ENCODE data around the gene RYR2. TPM values are rescaled to one million over a fixed set of nuclear protein-coding genes. Genes with fewer than 3 reads are reported as not detected.
A peak's percentile ranks its signal among the peaks of the same experiment; 100 is the strongest.

RYR2 gene
- total RNA-seq, 4 donors from 2014 or later: 0.13 to 2.5 (median 0.88) TPM

DNA sequence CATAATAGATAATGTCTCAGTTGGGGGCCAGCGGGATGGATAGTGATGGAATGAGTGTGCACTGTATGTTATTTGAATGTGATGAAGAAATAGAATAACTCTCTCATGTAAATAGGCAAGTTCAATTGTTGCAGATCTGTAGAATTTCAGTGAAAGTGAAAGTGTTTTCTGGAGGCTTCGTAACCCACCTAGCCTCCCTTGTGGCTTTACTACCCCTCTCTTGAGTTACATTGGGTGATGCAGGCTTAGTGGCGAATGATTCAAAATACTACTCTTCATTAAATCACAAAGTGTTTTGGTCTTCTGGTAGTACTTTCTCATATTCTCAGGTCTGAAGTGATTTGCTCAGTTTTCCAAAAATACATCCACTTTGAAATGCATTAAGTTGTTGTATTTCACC, 436.9 kb downstream of the RYR2 start:
- Histone ChIP-seq H3K9me3 (no peaks in the 10 kb centered on the region), H3K27me3 (no peaks in the 10 kb centered on the region), H3K36me3 (no peaks in the 10 kb centered on the region), H3K27ac (no peak overlapping the region), H3K4me3 (no peak overlapping the region), H3K4me1 (no peaks in the 10 kb centered on the region)
- TF ChIP-seq, protein P1, sequence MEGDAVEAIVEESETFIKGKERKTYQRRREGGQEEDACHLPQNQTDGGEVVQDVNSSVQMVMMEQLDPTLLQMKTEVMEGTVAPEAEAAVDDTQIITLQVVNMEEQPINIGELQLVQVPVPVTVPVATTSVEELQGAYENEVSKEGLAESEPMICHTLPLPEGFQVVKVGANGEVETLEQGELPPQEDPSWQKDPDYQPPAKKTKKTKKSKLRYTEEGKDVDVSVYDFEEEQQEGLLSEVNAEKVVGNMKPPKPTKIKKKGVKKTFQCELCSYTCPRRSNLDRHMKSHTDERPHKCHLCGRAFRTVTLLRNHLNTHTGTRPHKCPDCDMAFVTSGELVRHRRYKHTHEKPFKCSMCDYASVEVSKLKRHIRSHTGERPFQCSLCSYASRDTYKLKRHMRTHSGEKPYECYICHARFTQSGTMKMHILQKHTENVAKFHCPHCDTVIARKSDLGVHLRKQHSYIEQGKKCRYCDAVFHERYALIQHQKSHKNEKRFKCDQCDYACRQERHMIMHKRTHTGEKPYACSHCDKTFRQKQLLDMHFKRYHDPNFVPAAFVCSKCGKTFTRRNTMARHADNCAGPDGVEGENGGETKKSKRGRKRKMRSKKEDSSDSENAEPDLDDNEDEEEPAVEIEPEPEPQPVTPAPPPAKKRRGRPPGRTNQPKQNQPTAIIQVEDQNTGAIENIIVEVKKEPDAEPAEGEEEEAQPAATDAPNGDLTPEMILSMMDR (IDR thresholded peaks at IDR 0.05): no peak
- TF ChIP-seq POLR2A (IDR thresholded peaks at IDR 0.05): no peak
- no peak for DNase-seq

DNA sequence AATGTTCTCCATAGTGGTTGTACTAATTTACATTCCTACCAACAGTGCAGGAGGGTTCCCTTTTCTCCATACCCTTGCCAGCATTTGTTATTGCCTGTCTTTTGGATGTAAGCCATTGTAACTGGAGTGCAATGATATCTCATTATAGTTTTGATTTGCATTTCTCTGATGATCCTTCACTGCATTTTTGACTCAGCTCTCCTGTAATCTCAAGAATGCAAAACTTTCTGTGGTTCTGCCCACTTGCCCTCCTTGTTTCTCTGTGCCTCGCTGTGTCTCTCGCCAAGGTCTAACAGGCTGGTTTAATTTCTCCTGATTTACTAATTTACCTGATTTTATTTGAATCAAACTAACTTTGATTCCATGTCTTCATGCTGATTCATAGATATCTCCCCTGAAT, 440.8 kb downstream of the RYR2 start:
- TF ChIP-seq, protein P1 (IDR thresholded peaks at IDR 0.05): no peak
- TF ChIP-seq POLR2A (IDR thresholded peaks at IDR 0.05): no peak
- Histone ChIP-seq H3K27ac (no peak overlapping the region), H3K4me1 (no peaks in the 10 kb centered on the region), H3K27me3 (no peaks in the 10 kb centered on the region), H3K4me3 (no peak overlapping the region), H3K9me3 (no peaks in the 10 kb centered on the region), H3K36me3 (no peaks in the 10 kb centered on the region)
- DNase-seq: no peak

DNA sequence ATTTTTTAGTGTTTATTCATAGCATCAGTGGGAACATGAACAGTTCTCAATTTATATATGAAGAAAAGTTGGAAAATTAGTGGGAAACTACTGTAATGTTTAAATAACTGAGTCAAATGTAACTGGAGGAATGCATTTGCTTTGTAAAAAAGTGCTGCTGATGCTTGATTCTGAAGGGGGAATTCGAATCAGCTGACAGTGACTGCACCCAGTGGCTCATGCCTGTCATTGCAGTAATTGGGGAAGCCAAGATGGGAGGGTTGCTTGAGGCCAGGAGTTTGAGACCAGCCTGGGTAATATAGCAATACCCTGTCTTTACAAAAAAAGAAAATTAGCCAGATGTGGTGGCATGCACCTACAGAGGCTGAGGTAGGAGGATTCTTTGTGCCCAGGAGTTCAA, 450.4 kb downstream of the RYR2 start:
- Histone ChIP-seq H3K4me3 (no peak overlapping the region), H3K27ac (no peak overlapping the region), H3K9me3 (no peaks in the 10 kb centered on the region), H3K4me1 (no peaks in the 10 kb centered on the region), H3K27me3 (no peaks in the 10 kb centered on the region), H3K36me3 (no peaks in the 10 kb centered on the region)
- TF ChIP-seq, protein P1 (IDR thresholded peaks at IDR 0.05): peak in 1 of 6 experiments; percentile 15
- TF ChIP-seq POLR2A (IDR thresholded peaks at IDR 0.05): no peak
- no peak for DNase-seq

DNA sequence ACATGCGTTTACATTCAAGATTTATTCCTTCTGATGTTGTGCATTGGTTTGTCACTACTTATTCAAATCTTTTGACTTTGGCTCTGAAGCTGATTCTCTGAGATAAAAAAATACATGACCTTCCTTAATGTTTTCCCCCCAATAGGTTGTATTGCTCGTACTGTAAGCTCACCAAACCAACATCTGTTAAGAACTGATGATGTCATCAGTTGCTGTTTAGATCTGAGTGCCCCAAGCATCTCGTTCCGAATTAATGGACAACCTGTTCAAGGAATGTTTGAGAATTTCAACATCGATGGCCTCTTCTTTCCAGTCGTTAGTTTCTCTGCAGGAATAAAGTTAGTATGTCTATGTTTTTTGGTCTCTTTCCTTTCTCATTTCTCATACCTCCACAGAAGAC, 458.6 kb downstream of the RYR2 start:
- H3K36me3 ChIP-seq: no peaks in the 10 kb centered on the region
- H3K27me3 ChIP-seq: no peaks in the 10 kb centered on the region
- TF ChIP-seq POLR2A (IDR thresholded peaks at IDR 0.05): no peak
- TF ChIP-seq, protein P1 (IDR thresholded peaks at IDR 0.05): no peak
- H3K9me3 ChIP-seq: no peaks in the 10 kb centered on the region
- H3K4me3 ChIP-seq: no peak overlapping the region
- DNase-seq: no peak
- H3K27ac ChIP-seq: no peak overlapping the region
- H3K4me1 ChIP-seq: no peaks in the 10 kb centered on the region

DNA sequence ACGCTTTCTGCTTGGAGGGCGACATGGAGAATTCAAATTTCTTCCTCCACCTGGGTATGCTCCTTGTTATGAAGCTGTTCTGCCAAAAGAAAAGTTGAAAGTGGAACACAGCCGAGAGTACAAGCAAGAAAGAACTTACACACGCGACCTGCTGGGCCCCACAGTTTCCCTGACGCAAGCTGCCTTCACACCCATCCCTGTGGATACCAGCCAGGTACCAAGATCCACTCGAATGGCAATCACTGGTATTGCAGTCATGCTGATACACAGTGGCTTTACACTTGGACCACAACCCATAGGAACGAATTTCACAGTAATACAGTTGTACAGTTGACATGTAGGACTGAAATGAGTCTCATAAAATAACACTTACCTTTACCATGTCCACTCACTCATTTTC, 461.3 kb downstream of the RYR2 start:
- H3K36me3 ChIP-seq: no peaks in the 10 kb centered on the region
- TF ChIP-seq, protein P1 (IDR thresholded peaks at IDR 0.05): no peak
- no peak for TF ChIP-seq POLR2A (IDR thresholded peaks at IDR 0.05)
- no peaks in the 10 kb centered on the region for H3K4me1 ChIP-seq
- H3K27ac ChIP-seq: no peak overlapping the region
- no peak overlapping the region for H3K4me3 ChIP-seq
- H3K27me3 ChIP-seq: no peaks in the 10 kb centered on the region
- H3K9me3 ChIP-seq: no peaks in the 10 kb centered on the region
- no peak for DNase-seq

DNA sequence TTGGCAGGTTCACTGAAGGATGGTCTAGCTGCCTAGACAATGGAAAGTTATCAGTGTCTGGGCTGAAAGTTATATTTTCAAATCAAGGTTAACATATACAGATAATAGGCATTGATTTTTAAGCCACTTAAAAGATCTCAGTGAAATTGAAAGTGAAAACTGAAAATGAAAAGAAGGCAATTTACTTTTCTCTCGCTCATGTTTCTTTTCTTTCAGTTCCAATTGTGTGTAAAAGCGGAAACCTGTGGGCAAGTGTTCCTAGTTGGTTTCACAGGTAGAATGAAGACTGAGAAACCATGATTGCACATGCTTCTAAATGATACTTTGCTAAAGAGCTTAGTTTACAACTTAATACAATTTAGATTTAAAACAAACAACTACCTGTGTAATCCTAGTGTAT, 465.0 kb downstream of the RYR2 start:
- H3K4me1 ChIP-seq: no peaks in the 10 kb centered on the region
- no peak for TF ChIP-seq POLR2A (IDR thresholded peaks at IDR 0.05)
- TF ChIP-seq, protein P1 (IDR thresholded peaks at IDR 0.05): no peak
- H3K27ac ChIP-seq: no peak overlapping the region
- H3K36me3 ChIP-seq: no peaks in the 10 kb centered on the region
- no peaks in the 10 kb centered on the region for H3K27me3 ChIP-seq
- H3K4me3 ChIP-seq: no peak overlapping the region
- DNase-seq: no peak
- no peaks in the 10 kb centered on the region for H3K9me3 ChIP-seq
